ENCODE results near the gene DRD2. TPM values are rescaled to one million over a fixed set of nuclear protein-coding genes. Genes with fewer than 3 reads are reported as not detected.

DRD2 gene
- total RNA-seq, 2 experiments from 2014 or later: not detected

DNA sequence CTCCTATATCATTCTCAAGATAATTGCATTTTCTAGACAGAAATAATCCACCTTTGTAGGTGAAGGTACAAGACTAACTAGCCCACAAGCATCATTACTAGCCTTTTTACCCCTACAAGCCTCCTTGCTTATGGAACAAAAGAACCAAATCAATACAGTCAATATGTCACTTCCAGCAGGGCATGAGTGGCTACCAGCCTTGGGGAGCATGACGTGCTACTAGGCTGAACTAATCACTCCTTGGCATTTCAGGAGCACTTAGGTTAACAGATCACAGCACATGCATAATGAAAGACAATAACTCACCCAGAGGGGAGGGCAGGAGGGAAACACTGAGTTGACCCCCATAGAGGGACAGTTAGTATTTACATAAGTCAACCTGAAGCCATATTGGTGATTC, 2.7 kb downstream of the DRD2 start:
- CTCF ChIA-PET (ENCODE audit: unreplicated experiment): no interaction called here
- no peaks in the 10 kb centered on the region for H4K20me1 ChIP-seq (ENCODE audit: insufficient read depth, low read length)
- intact Hi-C loops (cut with micrococcal nuclease; ENCODE audit: unreplicated experiment): no loop called here
- H3K9me3 ChIP-seq (ENCODE audit: low read length): no peaks in the 10 kb centered on the region
- H2AFZ ChIP-seq (ENCODE audit: low read length): no peak overlapping the region
- no peak overlapping the region for H3K4me3 ChIP-seq (ENCODE audit: low read depth, low read length, poor library complexity, severe bottlenecking)
- POLR2A ChIA-PET: no interaction called here
- no peaks in the 10 kb centered on the region for H3K4me1 ChIP-seq (ENCODE audit: insufficient read depth, low read length, poor library complexity, severe bottlenecking)
- BruUV-seq (replicated peaks): no TSS peak
- no peaks in the 10 kb centered on the region for H3K36me3 ChIP-seq (ENCODE audit: insufficient read depth, low read length)
- DNase-seq (ENCODE audit: low spot score): no peak
- H3K79me2 ChIP-seq (ENCODE audit: insufficient read depth, low read depth, low read length): no peaks in the 10 kb centered on the region
- TF ChIP-seq EZH2phosphoT487 (IDR thresholded peaks at IDR 0.05; ENCODE audit: borderline replicate concordance, low read depth, low read length): no peak
- TF ChIP-seq, protein P1, sequence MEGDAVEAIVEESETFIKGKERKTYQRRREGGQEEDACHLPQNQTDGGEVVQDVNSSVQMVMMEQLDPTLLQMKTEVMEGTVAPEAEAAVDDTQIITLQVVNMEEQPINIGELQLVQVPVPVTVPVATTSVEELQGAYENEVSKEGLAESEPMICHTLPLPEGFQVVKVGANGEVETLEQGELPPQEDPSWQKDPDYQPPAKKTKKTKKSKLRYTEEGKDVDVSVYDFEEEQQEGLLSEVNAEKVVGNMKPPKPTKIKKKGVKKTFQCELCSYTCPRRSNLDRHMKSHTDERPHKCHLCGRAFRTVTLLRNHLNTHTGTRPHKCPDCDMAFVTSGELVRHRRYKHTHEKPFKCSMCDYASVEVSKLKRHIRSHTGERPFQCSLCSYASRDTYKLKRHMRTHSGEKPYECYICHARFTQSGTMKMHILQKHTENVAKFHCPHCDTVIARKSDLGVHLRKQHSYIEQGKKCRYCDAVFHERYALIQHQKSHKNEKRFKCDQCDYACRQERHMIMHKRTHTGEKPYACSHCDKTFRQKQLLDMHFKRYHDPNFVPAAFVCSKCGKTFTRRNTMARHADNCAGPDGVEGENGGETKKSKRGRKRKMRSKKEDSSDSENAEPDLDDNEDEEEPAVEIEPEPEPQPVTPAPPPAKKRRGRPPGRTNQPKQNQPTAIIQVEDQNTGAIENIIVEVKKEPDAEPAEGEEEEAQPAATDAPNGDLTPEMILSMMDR (conservative IDR thresholded peaks at IDR 0.05; ENCODE audit: low read length): no peak
- no peak overlapping the region for H3K4me2 ChIP-seq (ENCODE audit: low read length)
- H3K27ac ChIP-seq (ENCODE audit: low read depth, low read length, poor library complexity, severe bottlenecking): no peak overlapping the region
- no peaks in the 10 kb centered on the region for H3K9me2 ChIP-seq (ENCODE audit: insufficient read depth, low read length)

DNA sequence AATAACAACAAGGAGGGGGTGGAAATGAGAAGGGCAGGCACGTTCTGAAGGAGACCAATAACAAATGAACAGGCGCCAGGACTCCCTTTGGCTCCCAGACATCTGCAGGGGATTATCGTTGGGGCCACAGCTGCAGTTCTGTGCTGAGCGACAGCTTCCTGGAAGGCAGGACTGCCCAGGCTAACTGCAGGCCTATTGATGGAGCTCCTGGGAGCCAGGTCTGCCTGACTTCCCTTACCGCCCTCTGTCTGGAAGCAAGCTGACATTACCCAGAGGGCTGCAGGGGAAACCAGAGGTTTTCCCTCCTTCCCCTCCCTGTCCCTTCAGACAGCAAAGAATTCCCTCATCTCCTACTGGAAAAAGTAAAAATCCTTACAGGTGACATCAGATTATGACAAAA, 5.0 kb downstream of the DRD2 start:
- intact Hi-C loops (cut with micrococcal nuclease; ENCODE audit: unreplicated experiment): no loop called here
- H2AFZ ChIP-seq (ENCODE audit: low read length): no peak overlapping the region
- no TSS peak for BruUV-seq (replicated peaks)
- no peak for DNase-seq (ENCODE audit: low spot score)
- no peaks in the 10 kb centered on the region for H3K79me2 ChIP-seq (ENCODE audit: insufficient read depth, low read depth, low read length)
- no peaks in the 10 kb centered on the region for H3K4me1 ChIP-seq (ENCODE audit: insufficient read depth, low read length, poor library complexity, severe bottlenecking)
- H3K36me3 ChIP-seq (ENCODE audit: insufficient read depth, low read length): no peaks in the 10 kb centered on the region
- TF ChIP-seq EZH2phosphoT487 (IDR thresholded peaks at IDR 0.05; ENCODE audit: borderline replicate concordance, low read depth, low read length): no peak
- TF ChIP-seq, protein P1 (conservative IDR thresholded peaks at IDR 0.05; ENCODE audit: low read length): no peak
- ChIA-PET POLR2A (no interaction called here), CTCF (ENCODE audit: unreplicated experiment) (no interaction called here)
- no peak overlapping the region for H3K4me2 ChIP-seq (ENCODE audit: low read length)
- H4K20me1 ChIP-seq (ENCODE audit: insufficient read depth, low read length): no peaks in the 10 kb centered on the region
- no peak overlapping the region for H3K4me3 ChIP-seq (ENCODE audit: low read depth, low read length, poor library complexity, severe bottlenecking)
- H3K9me2 ChIP-seq (ENCODE audit: insufficient read depth, low read length): no peaks in the 10 kb centered on the region
- no peaks in the 10 kb centered on the region for H3K9me3 ChIP-seq (ENCODE audit: low read length)
- H3K27ac ChIP-seq (ENCODE audit: low read depth, low read length, poor library complexity, severe bottlenecking): no peak overlapping the region

DNA sequence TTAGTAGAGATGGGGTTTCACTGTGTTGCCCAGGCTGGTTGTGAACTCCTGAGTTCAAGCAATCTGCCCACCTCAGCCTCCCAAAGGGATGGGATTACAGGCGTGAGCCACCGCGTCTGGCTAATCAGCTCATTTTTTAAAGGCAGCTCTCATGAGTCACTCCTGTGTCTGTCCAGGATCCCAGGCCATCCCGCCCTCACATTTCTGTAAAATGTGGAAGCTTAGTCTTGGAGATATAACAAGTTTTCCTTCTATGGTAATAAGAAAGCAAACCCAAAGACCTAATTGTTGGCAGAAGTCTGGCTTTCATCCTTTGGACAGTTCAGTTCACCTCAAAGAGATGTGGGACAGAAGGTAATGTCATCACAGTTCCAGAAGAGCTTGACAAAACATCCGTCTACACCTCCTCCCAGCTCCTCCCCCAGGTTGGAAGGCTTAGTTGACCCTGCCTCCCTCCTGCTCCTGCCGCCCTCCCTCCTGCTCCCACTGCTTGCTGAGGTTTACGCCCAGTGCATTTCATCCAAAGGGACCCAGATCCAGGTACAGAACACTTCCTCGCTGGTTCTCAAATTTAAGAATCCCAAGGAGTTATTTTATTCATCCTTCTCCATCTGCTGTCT, 6.4 kb downstream of the DRD2 start:
- Histone ChIP-seq H3K9me3 (ENCODE audit: low read length) (no peaks in the 10 kb centered on the region), H3K79me2 (ENCODE audit: insufficient read depth, low read depth, low read length) (no peaks in the 10 kb centered on the region), H3K9me2 (ENCODE audit: insufficient read depth, low read length) (no peaks in the 10 kb centered on the region), H3K27ac (ENCODE audit: low read depth, low read length, poor library complexity, severe bottlenecking) (no peak overlapping the region), H3K4me2 (ENCODE audit: low read length) (no peak overlapping the region), H2AFZ (ENCODE audit: low read length) (no peak overlapping the region), H4K20me1 (ENCODE audit: insufficient read depth, low read length) (no peaks in the 10 kb centered on the region), H3K36me3 (ENCODE audit: insufficient read depth, low read length) (no peaks in the 10 kb centered on the region), H3K4me1 (ENCODE audit: insufficient read depth, low read length, poor library complexity, severe bottlenecking) (no peaks in the 10 kb centered on the region), H3K4me3 (ENCODE audit: low read depth, low read length, poor library complexity, severe bottlenecking) (no peak overlapping the region)
- ChIA-PET POLR2A (no interaction called here), CTCF (ENCODE audit: unreplicated experiment) (no interaction called here)
- TF ChIP-seq EZH2phosphoT487 (IDR thresholded peaks at IDR 0.05; ENCODE audit: borderline replicate concordance, low read depth, low read length): no peak
- TF ChIP-seq, protein P1 (conservative IDR thresholded peaks at IDR 0.05; ENCODE audit: low read length): no peak
- intact Hi-C loops (cut with micrococcal nuclease; ENCODE audit: unreplicated experiment): no loop called here
- no peak for DNase-seq (ENCODE audit: low spot score)
- BruUV-seq (replicated peaks): no TSS peak

Measured in OCI-LY7 (cell line).